GM21786 (cell line): ENCODE data around the gene TNNT1.

ENCODE experiments used
- ATAC-seq: cut with Tn5 transposase; IDR thresholded peaks from one replicate; pipeline ENCODE4 v1.9.1; 2021; ENCODE audit not compliant: unreplicated experiment

Gene TNNT1

GRCh38 chr19:55091126-55091910, 57.7 kb downstream of the TNNT1 start:
- no peak for ATAC-seq

GRCh38 chr19:55090564-55090963, 58.4 kb downstream of the TNNT1 start:
- no peak for ATAC-seq

GRCh38 chr19:55089342-55089944, 59.6 kb downstream of the TNNT1 start:
- ATAC-seq = no peak

GRCh38 chr19:55088543-55089341, 60.3 kb downstream of the TNNT1 start:
- no peak for ATAC-seq

GRCh38 chr19:55088021-55088451, 61.0 kb downstream of the TNNT1 start:
- no peak for ATAC-seq

GRCh38 chr19:55087542-55087901, 61.5 kb downstream of the TNNT1 start:
- ATAC-seq = no peak

- ATAC-seq = no peak
These were observed 62.1 kb downstream of the TNNT1 start for GRCh38 chr19:55086730-55087541.

GRCh38 chr19:55085923-55086715, 62.9 kb downstream of the TNNT1 start:
- no peak for ATAC-seq

- no peak for ATAC-seq
These were observed 64.6 kb downstream of the TNNT1 start for GRCh38 chr19:55084416-55084815.

- no peak for ATAC-seq
These were observed 65.8 kb downstream of the TNNT1 start for GRCh38 chr19:55083004-55083850.
